Calu3 (cell line): Measurements from ENCODE around the gene KCNG2. TPM values are rescaled to one million over a fixed set of nuclear protein-coding genes. Genes with fewer than 3 reads are reported as not detected.
"Not testable (repeated sequence)": the region's sequence is repeated elsewhere in the genome, so short reads cannot be mapped to it uniquely, and the experiment has no call there.

Experiments
- BruUV-seq: library from RNA; stranded (reverse); fragments of 400-500 nt; replicated peaks from 2 replicates; lab custom pipeline; 2021; lab: Mats Ljungman, UMichigan
- CTCF ChIA-PET: fragments of 300-600 bp; sonication (Branson Sonifier 250); formaldehyde crosslinking; loops from one replicate; lab custom pipeline; 2022; ENCODE audit warnings: antibody characterized with exemption; lab: Charles Lee
- DNase-seq: peaks from one replicate; pipeline ENCODE4 v3.0.0; 2022
- H3K27ac Mint-ChIP-seq: one replicate; pipeline ENCODE4 v1.8.0; 2022; ENCODE audit warnings: mixed read lengths; ENCODE audit not compliant: unreplicated experiment
- H3K27me3 Mint-ChIP-seq: one replicate; pipeline ENCODE4 v1.8.0; 2022; ENCODE audit warnings: mixed read lengths; ENCODE audit not compliant: unreplicated experiment
- H3K36me3 Mint-ChIP-seq: one replicate; pipeline ENCODE4 v1.8.0; 2022; ENCODE audit warnings: mild to moderate bottlenecking, moderate library complexity, mixed read lengths; ENCODE audit not compliant: insufficient read depth, unreplicated experiment
- H3K4me1 Mint-ChIP-seq: one replicate; pipeline ENCODE4 v1.8.0; 2022; ENCODE audit warnings: mild to moderate bottlenecking, low read depth, mixed read lengths; ENCODE audit not compliant: unreplicated experiment
- H3K4me3 Mint-ChIP-seq: one replicate; pipeline ENCODE4 v1.8.0; 2022; ENCODE audit warnings: mild to moderate bottlenecking, low read depth, moderate library complexity, mixed read lengths; ENCODE audit not compliant: unreplicated experiment
- H3K9me3 Mint-ChIP-seq: one replicate; pipeline ENCODE4 v1.8.0; 2022; ENCODE audit warnings: low read depth, mixed read lengths; ENCODE audit not compliant: unreplicated experiment
- intact Hi-C: fragments of 100-400 bp; cut with micrococcal nuclease; formaldehyde crosslinking; loops from one replicate; pipeline ENCODE4 v1.10.0; 2022; ENCODE audit not compliant: unreplicated experiment
- total RNA-seq: library from RNA; stranded (reverse); gene quantifications from 2 replicates; pipeline ENCODE4 v1.2.3, GENCODE V29; 2022
- TF ChIP-seq, protein P1 (sequence below): fragments of 200-600 bp; IDR thresholded peaks from one replicate; pipeline ENCODE4 v1.8.0; 2022; ENCODE audit warnings: antibody characterized with exemption; ENCODE audit not compliant: unreplicated experiment

The KCNG2 gene
- total RNA-seq, 1 experiment from 2014 or later: not detected

DNA sequence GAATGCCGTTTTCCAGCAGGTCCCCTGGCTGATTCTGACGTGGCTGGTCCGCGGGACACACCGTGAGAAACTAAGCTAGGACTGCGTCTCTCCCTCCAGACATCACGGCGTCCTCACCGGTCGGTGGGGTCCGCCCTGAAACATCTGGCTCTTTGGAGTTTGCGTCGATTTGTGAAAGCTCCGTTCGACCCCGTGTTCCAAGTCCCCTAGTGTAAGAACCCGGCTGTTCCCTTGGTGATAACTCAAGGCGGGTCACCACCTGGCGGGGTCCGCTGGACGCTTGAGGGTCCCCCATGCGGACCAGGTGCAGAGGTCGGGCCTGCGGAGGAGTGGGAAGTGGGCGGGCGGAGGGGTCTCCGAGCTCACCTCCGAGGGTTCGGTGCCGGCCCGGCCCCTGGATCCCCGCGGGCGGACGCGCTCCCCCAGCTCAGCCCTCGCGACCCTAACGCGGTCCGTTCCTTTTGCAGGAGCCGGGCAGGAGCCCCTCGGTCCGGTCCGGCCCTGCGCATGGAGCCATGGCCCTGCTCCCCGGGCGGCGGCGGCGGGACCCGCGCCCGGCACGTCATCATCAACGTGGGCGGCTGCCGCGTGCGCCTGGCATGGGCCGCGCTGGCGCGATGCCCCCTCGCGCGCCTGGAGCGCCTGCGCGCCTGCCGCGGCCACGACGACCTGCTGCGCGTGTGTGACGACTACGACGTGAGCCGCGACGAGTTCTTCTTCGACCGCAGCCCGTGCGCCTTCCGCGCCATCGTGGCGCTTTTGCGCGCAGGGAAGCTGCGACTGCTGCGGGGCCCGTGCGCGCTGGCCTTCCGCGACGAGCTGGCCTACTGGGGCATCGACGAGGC, 65.6 kb downstream of the KCNG2 start:
- BruUV-seq: no TSS peak
- Mint-ChIP-seq H3K27ac (no peak overlapping the region), H3K4me1 (no peaks in the 10 kb centered on the region), H3K36me3 (no peaks in the 10 kb centered on the region), H3K4me3 (no peak overlapping the region), H3K9me3 (no peaks in the 10 kb centered on the region), H3K27me3 (peaks cover 19% of the 10 kb centered on the region)
- intact Hi-C loops: no loop called here
- TF ChIP-seq, protein P1, sequence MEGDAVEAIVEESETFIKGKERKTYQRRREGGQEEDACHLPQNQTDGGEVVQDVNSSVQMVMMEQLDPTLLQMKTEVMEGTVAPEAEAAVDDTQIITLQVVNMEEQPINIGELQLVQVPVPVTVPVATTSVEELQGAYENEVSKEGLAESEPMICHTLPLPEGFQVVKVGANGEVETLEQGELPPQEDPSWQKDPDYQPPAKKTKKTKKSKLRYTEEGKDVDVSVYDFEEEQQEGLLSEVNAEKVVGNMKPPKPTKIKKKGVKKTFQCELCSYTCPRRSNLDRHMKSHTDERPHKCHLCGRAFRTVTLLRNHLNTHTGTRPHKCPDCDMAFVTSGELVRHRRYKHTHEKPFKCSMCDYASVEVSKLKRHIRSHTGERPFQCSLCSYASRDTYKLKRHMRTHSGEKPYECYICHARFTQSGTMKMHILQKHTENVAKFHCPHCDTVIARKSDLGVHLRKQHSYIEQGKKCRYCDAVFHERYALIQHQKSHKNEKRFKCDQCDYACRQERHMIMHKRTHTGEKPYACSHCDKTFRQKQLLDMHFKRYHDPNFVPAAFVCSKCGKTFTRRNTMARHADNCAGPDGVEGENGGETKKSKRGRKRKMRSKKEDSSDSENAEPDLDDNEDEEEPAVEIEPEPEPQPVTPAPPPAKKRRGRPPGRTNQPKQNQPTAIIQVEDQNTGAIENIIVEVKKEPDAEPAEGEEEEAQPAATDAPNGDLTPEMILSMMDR: no peak
- no peak for DNase-seq
- CTCF ChIA-PET: no interaction called here

DNA sequence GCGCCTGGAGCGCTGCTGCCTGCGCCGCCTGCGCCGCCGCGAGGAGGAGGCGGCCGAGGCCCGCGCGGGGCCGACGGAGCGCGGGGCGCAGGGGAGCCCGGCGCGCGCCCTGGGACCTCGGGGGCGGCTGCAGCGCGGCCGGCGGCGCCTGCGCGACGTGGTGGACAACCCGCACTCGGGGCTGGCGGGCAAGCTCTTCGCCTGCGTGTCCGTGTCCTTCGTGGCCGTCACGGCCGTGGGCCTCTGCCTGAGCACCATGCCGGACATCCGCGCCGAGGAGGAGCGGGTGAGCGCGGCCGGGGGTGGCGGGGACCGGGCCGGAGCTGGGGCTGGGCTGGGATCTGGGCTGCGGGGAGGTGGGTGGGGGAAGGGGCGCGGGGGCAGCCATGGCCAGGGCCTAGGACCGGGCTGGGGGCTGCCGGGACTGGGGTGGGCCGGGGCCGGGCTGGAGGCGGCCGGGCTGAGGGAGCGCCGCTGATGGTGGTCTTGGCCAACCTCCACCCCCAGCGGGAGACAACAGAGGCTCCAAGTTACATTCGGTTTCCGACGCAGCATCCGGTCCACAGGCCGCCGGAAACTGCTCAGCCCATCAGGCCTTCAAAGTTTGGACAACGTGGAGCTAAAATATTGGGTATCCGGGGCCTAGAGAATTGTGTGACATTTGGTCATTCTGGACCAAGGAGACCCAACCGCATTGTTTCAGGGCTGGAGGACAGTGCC, 66.4 kb downstream of the KCNG2 start:
- no TSS peak for BruUV-seq
- Mint-ChIP-seq H3K9me3 (no peaks in the 10 kb centered on the region), H3K27ac (no peak overlapping the region), H3K4me3 (no peak overlapping the region), H3K4me1 (no peaks in the 10 kb centered on the region), H3K27me3 (peaks cover 19% of the 10 kb centered on the region), H3K36me3 (no peaks in the 10 kb centered on the region)
- TF ChIP-seq, protein P1: no peak
- CTCF ChIA-PET: no interaction called here
- intact Hi-C loops: no loop called here
- DNase-seq: no peak

DNA sequence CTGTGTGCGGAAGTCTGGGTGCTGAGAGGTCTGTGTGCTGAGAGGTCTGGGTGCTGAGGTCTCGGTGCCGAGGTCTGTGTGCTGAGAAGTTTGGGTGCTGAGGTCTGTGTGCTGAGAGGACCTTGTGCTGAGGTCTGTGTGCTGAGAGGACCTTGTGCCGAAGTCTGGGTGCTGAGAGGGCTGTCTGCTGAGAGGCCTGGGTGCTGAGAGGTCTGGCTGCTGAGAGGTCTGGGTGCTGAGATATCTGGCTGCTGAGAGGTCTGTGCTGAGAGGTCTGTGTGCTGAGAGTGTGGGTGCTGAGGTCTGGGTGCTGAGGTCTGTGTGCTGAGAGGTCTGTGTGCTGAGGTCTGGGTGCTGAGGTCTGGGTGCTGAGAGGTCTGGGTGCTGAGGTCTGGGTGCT, 67.2 kb downstream of the KCNG2 start:
- H3K4me1 Mint-ChIP-seq, H3K4me3 Mint-ChIP-seq, DNase-seq, H3K36me3 Mint-ChIP-seq, H3K9me3 Mint-ChIP-seq, intact Hi-C loops, H3K27ac Mint-ChIP-seq, CTCF ChIA-PET, BruUV-seq: not testable (repeated sequence)
- H3K27me3 Mint-ChIP-seq: peaks cover 19% of the 10 kb centered on the region

DNA sequence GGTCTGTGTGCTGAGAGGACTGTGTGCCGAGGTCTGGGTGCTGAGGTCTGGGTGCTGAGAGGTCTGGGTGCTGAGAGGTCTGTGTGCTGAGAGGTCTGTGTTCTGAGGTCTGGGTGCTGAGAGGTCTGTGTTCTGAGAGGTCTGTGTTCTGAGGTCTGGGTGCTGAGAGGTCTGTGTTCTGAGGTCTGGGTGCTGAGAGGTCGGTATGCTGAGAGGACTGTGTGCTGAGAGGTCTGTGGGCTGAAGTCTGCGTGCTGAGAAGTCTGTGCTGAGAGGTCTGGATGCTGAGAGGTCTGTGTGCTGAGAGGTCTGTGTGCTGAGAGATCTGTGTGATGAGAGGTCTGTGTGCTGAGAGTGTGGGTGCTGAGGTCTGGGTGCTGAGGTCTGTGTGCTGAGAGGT, 68.2 kb downstream of the KCNG2 start:
- H3K4me3 Mint-ChIP-seq, H3K36me3 Mint-ChIP-seq, DNase-seq, H3K4me1 Mint-ChIP-seq, BruUV-seq, intact Hi-C loops, H3K27ac Mint-ChIP-seq, CTCF ChIA-PET, H3K9me3 Mint-ChIP-seq: not testable (repeated sequence)
- peaks cover 17% of the 10 kb centered on the region for H3K27me3 Mint-ChIP-seq

DNA sequence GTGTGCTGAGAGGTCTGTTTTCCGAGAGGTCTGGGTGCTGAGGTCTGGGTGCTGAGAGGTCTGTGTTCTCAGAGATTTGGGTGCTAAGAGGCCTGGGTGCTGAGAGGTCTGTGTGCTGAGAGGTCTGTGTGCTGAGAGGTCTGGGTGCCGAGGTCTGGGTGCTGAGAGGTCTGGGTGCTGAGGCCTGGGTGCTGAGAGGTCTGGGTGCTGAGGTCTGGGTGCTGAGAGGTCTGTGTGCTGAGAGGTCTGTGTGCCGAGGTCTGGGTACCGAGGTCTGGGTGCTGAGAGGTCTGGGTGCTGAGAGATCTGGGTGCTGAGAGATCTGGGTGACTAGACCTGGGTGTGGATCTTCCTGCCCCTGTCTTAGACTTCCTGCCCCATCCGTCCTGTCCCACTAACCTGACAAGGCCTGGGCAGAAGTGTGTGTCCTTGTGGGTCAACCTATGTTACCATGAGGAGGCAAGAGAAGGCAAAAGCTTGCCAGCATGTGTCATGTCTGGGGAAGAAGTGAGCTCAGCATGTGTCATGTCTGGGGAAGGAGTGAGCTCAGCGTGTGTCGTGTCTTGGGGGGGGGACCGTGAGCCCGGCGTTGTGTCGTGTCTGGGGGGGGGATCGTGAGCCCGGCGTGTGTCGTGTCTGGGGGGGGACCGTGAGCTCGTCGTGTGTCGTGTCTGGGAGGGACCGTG, 69.3 kb downstream of the KCNG2 start:
- no peak overlapping the region for H3K4me3 Mint-ChIP-seq
- TF ChIP-seq, protein P1: no peak
- no peak for DNase-seq

More for the DNA sequence above, 69.3 kb downstream of the KCNG2 start:
- intact Hi-C loops: no loop called here
- CTCF ChIA-PET: no interaction called here
- H3K36me3 Mint-ChIP-seq: no peaks in the 10 kb centered on the region
- H3K4me1 Mint-ChIP-seq: no peaks in the 10 kb centered on the region
- BruUV-seq: no TSS peak
- peaks cover 6% of the 10 kb centered on the region for H3K27me3 Mint-ChIP-seq
- no peaks in the 10 kb centered on the region for H3K9me3 Mint-ChIP-seq
- H3K27ac Mint-ChIP-seq: no peak overlapping the region
